GM21619 (cell line): ENCODE measurements around the gene STIM2.
"Not testable (repeated sequence)": the region's sequence is repeated elsewhere in the genome, so short reads cannot be mapped to it uniquely, and the experiment has no call there.

Experiments used
- ATAC-seq: cut with Tn5 transposase; IDR thresholded peaks from one replicate; pipeline ENCODE4 v1.9.1; 2021; ENCODE audit not compliant: unreplicated experiment

STIM2 gene

DNA sequence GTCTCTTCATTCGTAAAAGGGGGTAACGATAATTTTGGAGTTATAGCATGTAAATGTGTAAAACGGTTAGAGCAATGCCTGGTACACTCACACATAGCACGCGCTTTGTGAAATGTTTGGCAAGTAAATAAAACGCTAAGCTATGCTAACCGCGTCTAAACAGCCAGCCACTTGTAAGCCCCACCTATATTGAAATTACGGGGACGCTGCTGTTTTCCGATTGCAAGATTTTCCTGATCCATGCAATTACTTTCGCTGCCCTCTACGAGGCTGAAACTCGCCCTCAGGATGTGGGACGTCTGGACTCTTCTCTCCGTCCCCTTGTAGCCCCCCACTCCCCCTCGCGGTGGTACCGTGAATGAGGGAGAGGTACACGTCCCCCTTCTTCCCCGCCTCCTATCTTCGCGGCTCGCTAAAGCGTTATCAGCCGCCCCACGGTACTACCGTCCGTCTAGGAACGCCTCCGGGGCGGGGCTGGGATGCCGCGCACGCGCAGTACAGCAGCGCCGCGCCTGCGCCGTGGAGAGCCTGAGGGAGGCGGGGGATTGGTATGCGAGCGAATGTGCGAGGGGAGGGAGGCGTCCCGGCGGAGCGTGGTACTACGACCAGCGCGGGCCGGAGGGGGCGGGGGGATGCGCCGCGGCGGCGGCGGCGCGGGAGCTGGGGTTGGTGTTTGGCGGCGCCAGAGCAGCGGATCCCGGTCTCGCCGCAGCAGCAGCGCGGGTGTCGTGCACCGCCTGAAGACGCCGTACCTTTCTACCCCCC lies at the start of gene STIM2:
STIM2 (plus strand) TSS at position 685 of the 765 bp plus-strand sequence.
- peak; percentile 57 for ATAC-seq

- ATAC-seq: not testable (repeated sequence)
Measured at GRCh38 chr4:26811571-26811970, 49.1 kb upstream of the STIM2 start.

- no peak for ATAC-seq
Measured at GRCh38 chr4:26812049-26812714, 48.5 kb upstream of the STIM2 start.

DNA sequence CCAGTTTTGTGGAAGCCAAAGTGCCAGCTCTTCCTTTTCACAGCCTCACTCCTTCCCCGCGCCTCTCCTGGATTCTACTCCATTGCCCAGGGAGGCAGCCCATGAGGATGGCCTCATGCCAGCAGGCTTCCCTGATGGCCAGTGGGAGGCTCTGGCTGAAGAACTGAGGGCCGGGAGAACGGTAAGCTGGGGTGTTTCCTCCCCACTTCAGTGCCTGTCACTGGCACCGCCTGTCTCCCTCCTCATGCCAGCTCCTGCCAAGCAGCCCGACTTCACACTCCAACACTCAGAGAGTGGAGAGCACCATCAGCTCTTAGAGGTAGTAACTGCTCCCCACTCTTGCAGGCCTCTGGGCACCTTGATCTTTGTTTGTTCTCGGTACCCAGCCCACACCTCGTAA lies 46.9 kb upstream of the STIM2 start:
- ATAC-seq: no peak

DNA sequence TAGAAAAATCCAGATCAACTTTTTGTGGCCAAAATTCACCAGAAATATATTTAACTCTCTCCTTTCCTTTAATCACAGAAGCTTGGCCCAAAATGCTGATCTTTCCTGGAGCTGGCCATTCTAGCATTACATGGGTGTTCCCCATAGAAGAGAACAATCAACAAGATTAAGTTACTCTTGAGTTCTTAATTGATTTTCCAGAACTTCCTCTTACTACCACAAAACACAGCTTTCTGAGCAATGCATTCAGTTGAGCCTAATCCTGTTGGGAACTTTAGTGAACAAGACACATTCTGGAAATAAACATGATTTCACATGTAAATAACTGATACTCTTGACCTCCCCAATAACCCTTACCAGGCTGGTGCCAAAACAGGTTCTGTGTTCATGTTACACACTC lies 45.4 kb upstream of the STIM2 start:
- no peak for ATAC-seq

GRCh38 chr4:26815706-26816105 lies 44.9 kb upstream of the STIM2 start:
- ATAC-seq: no peak

DNA sequence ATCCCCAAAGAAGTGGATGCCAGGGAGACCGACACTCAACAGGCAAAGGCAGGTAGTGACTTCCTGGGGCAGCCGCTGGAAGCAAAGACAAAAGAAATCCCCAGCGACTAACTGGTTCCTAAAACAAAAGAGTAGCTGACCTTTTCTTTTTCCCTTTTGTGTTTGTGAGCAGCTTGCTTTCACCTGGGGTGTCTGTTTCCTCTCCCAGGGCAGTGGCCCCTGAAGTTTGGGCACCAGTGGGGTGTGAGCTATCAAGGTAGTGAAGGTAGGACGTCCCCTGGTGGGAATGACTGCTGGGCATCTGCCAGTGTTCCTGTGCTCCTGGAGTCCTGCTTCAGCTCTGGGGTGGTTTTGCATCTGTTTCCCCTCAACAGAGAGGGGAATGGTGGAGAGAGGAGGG lies 41.6 kb upstream of the STIM2 start:
- ATAC-seq: no peak

DNA sequence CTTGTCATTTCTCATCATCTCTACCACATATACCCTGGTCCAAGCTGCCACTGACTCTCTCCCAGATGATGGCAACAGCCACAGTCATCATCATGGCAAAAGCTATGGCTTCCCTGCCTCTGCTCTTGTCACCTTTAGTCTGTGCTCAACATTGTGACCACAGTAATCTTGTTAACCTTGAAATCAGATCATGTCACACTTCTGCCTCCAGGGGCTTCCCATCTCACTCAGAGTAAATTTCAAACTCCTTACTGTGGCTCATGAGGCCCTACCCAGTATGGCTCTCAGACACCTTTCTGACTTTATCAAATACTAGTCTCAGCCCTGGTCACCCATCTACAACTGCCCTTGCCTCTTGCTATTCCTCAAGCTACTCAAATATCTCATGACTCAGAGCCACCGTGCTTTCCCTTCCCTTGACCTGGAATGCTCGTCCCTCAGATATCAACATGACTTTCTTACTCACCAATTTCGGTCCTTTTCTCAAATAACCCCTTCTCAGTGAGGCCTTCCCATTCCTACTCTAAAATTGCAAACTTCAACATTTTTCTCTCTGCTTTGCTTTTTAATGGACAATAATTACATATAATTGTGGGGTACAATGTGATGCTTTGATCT lies 41.1 kb upstream of the STIM2 start:
- no peak for ATAC-seq

DNA sequence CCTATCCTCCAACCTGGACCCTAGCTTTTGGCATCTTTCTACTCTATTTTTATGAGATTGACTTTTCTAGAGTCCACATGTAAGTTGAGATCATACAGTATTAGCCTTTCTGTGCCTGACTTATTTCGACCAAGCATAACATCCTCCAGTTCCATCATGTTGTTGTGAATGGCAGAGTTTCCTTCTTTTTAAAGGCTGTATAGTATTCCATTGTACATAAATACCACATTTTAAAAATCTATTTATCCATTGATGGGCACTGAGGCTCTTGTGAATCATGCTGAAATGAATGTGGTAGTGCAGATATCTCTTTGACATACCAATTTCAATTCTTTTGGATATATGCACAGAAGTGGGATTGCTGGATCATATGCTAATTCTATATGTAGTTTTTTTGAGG lies 40.3 kb upstream of the STIM2 start:
- no peak for ATAC-seq

DNA sequence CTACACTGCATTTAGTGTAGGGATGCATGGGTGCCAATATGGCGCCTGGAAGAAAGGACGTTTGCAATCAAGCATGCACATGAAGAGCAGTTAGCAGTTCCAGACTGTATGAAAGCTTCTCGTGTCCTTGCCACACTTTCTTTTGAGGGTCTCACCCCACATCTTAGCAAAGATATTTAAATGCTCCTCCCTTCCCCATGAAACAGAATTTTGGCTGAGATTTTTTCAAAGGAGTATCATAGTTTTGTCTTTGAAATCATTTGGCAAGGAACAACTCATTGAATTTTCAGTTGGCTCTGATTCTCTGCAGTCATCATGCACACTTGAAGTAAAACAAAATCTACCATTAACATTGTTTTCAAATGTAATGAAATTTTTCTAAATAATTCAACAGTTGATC lies 39.6 kb upstream of the STIM2 start:
- ATAC-seq: no peak

DNA sequence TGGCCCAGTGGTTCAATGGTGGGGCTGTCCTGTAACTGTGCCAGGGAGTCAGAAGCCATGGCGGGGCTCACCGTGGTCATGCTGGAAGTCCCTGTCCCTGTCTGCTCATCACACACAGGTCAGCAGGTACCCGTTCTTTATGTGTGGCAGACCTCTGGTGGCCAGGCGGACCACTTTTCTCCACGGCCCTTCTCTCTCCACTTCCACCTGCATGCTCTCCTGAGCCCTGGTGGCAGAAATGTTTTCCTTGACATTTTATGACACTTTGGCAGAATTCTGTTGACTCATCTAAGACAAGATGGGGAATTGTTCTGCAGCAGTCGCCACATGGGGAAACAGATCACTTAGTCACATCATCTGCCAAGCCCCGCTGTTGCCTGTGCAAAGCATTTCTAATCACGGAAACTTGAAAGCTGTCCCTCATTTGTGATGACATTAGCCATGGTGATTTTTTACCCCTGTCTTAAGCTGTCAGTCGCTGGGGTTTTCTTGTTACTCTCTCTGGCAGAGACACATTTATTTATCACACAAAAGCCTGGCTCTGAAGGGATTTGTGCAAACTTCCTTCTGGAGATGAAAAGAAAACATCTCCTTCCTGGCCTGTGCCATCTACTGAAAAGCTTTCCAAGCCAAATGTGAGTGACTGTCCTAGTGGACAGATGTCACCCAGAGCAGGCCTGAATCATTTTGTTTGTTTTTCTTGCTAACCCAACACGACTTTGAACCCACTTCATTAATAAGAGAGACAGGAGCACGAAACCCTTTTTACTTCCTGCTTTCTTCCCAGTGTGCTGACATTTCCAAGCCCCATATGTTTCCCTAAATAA lies 38.8 kb upstream of the STIM2 start:
- no peak for ATAC-seq

GRCh38 chr4:26822546-26822945 lies 38.1 kb upstream of the STIM2 start:
- peak; percentile 62 for ATAC-seq

GRCh38 chr4:26822974-26823373 lies 37.7 kb upstream of the STIM2 start:
- not testable (repeated sequence) for ATAC-seq

GRCh38 chr4:26823583-26823982 lies 37.1 kb upstream of the STIM2 start:
- ATAC-seq: no peak

- ATAC-seq: no peak
Measured at GRCh38 chr4:26824667-26825066, 36.0 kb upstream of the STIM2 start.

GRCh38 chr4:26826721-26827120 lies 33.9 kb upstream of the STIM2 start:
- ATAC-seq: peak; percentile 80

DNA sequence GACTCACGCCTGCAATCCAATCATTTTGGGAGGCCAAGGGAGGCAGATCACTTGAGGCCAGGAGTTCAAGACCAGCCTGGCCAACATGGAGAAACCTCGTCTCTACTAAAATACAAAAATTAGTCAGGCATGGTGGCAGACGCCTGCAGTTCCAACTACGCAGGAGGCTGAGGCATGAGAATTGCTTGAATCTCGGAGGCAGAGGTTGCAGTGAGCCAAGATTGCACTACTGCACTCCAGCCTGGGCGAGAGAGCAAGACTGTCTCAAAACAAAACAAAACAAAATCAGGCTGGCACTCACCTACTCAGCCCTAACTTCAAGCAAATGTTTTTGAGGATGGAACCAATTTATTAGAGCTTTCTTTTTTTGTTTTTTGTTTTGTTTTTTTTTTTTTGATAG lies 33.3 kb upstream of the STIM2 start:
- not testable (repeated sequence) for ATAC-seq

- no peak for ATAC-seq
Measured at GRCh38 chr4:26827798-26828197, 32.8 kb upstream of the STIM2 start.

GRCh38 chr4:26829018-26829417 lies 31.6 kb upstream of the STIM2 start:
- no peak for ATAC-seq

DNA sequence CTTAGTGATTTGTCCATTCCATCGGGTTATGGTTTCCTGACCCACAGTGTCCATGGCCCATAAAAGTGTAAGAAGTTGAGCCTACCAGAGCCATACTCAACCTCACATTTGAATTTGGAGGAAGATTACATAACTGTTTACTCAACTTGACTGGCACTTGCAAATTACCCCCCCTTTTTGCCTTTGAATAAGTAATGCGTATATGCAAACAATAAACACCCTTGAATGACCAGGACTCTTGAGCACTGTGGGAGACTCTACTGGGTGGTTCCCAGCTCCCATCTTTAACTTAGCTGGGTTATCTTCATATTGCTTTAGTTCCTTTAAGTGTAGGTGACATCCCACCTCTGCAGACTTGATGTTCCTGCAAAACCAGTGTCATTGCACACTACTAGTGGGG lies 30.6 kb upstream of the STIM2 start:
- no peak for ATAC-seq

DNA sequence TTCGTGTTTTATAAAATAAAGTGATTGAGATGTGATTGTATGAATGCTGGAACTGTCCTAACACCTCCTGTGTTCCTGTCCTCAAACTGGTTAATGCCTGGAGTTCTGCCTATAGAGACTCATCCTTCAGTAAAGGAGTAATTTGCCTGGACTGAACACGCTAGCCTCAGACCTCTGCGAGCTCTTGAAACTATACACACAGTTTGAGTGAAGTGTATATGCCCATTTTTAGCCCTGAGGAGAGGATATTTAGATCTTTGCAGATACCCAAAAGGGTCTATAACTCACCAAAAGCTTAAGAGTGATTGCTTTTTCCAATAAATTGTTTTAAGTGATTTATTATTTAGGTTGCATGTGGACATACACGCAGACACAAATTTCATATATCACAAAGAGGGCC lies 29.9 kb upstream of the STIM2 start:
- no peak for ATAC-seq
